Fibroblast of peridontal ligament (primary cell): ENCODE data around the gene CAST.
A peak's percentile ranks its signal among the peaks of the same experiment; 100 is the strongest.
"Not testable (repeated sequence)": the region's sequence is repeated elsewhere in the genome, so short reads cannot be mapped to it uniquely, and the experiment has no call there.

Source experiments
- DNase-seq: peaks from one replicate; pipeline ENCODE4 v3.0.0-alpha.2; 2010; ENCODE audit errors: extremely low read depth

Gene CAST

GRCh38 chr5:96780626-96781025, 118.5 kb downstream of the CAST start:
- DNase-seq = no peak

GRCh38 chr5:96781031-96781971, 119.1 kb downstream of the CAST start:
- DNase-seq = peak; percentile 41

GRCh38 chr5:96783326-96783725, 121.2 kb downstream of the CAST start:
- DNase-seq = peak; percentile 56

GRCh38 chr5:96785326-96786109, 123.3 kb downstream of the CAST start:
- DNase-seq = no peak

- DNase-seq = peak; percentile 30
Measured at GRCh38 chr5:96788112-96788749, 126.1 kb downstream of the CAST start.

GRCh38 chr5:96789794-96790330, 127.7 kb downstream of the CAST start:
- DNase-seq = peak; percentile 23

- peak; percentile 65 for DNase-seq
Measured at GRCh38 chr5:96790961-96791504, 128.9 kb downstream of the CAST start.

GRCh38 chr5:96794757-96795156, 132.6 kb downstream of the CAST start:
- DNase-seq = no peak

- DNase-seq = no peak
Measured at GRCh38 chr5:96795626-96796025, 133.4 kb downstream of the CAST start.

GRCh38 chr5:96796434-96796833, 134.3 kb downstream of the CAST start:
- DNase-seq = no peak

- DNase-seq = not testable (repeated sequence)
Measured at GRCh38 chr5:96801718-96802117, 139.5 kb downstream of the CAST start.

- DNase-seq = peak; percentile 56
Measured at GRCh38 chr5:96807075-96807654, 145.0 kb downstream of the CAST start.

GRCh38 chr5:96808541-96808828, 146.3 kb downstream of the CAST start:
- DNase-seq = no peak

- DNase-seq = no peak
Measured at GRCh38 chr5:96808868-96809558, 146.8 kb downstream of the CAST start.

- no peak for DNase-seq
Measured at GRCh38 chr5:96809921-96810320, 147.7 kb downstream of the CAST start.

- peak; percentile 36 for DNase-seq
Measured at GRCh38 chr5:96812851-96813250, 150.7 kb downstream of the CAST start.

- DNase-seq = no peak
Measured at GRCh38 chr5:96814041-96814440, 151.9 kb downstream of the CAST start.

GRCh38 chr5:96816411-96816939, 154.3 kb downstream of the CAST start:
- DNase-seq = no peak

GRCh38 chr5:96816991-96817390, 154.8 kb downstream of the CAST start:
- DNase-seq = no peak

GRCh38 chr5:96817506-96817905, 155.3 kb downstream of the CAST start:
- peak; percentile 85 for DNase-seq
